CD4-positive, alpha-beta T cell treated with Interleukin-12 subunit alpha and Interleukin-12 subunit beta, for 1 hour (primary cell): ENCODE results near the gene PTGFRN.

Experiments used
- DNase-seq: peaks from one replicate; pipeline ENCODE4 v3.0.0-alpha.2; 2020

The PTGFRN gene

DNA sequence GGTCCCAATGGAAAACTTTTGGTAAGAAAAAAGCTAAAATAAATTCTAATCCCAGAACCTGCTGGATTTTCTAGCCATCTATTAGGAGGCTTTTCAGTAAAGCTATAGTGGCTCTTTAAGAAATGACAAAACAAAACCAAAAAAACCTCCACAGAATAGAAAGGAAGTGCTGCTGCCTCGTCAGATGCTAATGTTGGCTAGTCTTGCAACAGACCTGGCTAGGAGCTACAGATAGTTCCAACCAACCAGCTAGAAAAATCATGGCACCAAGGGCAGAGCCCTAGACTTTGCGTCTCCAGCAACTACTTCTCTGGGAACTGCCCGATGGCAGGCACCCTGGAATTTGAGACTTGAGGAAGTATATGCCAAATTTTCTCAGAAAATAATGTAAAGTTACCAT is 99.4 kb downstream of the PTGFRN start:
- DNase-seq: peak; percentile 17

GRCh38 chr1:117010310-117010969 is 100.7 kb downstream of the PTGFRN start:
- DNase-seq: no peak

GRCh38 chr1:117011334-117011733 is 101.6 kb downstream of the PTGFRN start:
- DNase-seq: no peak

GRCh38 chr1:117013309-117013858 is 103.7 kb downstream of the PTGFRN start:
- DNase-seq: no peak

- no peak for DNase-seq
These were observed 104.5 kb downstream of the PTGFRN start for GRCh38 chr1:117014209-117014608.

DNA sequence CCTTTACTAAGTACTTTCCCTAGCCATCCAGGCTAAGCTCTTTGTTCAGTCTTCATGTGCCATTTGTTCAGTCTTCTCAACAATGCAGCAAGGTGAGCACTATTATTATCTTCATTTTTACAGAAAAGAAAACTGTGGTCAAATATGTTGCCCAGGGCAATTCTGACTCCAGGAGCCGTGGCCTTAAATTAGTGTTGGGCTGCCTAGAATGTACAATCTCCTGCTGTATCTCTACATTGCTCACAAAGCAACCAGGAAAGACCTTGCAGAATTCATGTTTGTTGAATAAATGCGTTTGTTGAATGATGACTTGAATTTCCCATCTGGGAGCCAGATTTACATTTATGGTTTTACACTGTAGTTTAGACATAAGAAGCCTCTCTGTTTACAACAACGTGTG is 106.0 kb downstream of the PTGFRN start:
- no peak for DNase-seq

DNA sequence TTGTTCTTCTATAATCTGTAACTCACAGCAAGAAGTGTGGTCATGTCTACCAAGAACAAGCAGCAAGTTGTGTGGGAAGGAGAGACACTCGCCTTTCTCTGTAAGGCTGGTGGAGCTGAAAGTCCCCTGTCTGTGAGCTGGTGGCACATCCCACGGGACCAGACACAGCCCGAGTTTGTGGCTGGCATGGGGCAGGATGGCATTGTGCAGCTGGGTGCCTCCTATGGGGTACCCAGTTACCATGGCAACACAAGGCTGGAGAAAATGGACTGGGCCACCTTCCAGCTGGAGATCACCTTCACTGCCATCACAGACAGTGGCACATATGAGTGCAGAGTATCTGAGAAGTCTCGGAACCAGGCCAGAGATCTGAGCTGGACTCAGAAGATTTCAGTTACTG is 107.3 kb downstream of the PTGFRN start:
- no peak for DNase-seq

DNA sequence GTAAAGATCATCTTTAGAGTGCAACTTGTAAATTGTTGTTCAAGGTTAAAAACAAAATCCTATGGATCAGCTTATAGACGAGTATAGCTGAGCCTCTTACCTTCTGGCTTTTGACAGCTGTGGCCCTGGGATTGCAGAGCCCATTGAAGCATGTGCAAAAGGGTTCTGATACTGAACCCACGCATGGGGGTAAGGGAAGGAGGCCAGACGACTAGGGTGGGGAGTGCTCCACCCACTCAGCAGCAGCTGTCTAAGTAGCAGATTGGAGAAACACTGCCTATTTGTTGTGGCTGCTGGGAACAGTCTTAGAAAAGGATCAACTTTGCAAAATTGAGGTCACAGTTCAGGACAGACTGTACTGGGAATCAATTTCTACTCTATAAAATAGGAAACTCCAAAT is 107.9 kb downstream of the PTGFRN start:
- no peak for DNase-seq

- no peak for DNase-seq
These were observed 110.9 kb downstream of the PTGFRN start for GRCh38 chr1:117020526-117021156.

DNA sequence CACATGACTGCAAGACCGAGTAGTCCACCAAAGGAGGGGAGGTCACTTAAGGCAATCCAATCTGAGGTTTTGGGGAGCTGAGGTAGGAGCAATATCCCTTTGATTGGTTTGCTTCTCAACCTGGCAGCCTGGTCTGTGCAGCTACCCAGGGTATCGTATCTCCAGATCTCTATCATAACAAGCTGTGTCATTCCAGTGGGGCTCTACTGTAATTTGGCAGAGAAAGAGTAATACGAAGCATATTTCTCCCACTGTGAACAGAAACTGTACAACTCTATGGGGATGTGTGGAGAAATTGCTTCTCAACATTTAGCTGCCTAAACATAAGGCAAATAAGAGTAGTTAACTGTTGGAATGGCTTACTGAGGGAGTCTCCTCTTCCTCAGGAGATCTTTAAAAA is 112.4 kb downstream of the PTGFRN start:
- no peak for DNase-seq

DNA sequence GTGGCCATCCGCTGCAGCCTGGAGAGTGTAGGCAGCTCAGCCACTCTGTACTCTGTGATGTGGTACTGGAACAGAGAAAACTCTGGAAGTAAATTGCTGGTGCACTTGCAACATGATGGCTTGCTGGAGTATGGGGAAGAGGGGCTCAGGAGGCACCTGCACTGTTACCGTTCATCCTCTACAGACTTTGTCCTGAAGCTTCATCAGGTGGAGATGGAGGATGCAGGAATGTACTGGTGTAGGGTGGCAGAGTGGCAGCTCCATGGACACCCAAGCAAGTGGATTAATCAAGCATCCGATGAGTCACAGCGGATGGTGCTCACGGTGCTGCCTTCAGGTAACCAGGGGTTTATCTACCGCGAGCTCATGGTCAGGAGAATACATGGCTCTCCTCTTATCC is 115.9 kb downstream of the PTGFRN start:
- DNase-seq: no peak

DNA sequence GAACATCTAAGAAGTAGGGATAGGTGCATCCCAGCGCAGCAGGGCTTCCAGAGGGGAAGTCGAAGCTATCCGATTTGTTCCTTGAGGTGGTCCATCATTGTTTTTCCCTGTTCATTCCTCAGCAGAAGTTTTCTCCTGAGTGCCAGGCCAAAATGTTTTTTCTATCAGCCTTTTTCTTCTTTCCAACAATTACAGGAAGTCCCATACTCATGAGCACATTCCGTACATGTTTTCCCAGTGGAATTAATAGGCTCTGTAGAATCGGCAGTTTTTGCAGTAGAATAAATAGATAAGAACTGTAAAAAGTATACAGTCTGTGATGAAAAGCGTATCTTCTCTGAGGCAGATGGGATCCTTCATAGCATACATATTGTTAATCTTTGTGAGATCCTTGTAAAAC is 116.6 kb downstream of the PTGFRN start:
- no peak for DNase-seq

DNA sequence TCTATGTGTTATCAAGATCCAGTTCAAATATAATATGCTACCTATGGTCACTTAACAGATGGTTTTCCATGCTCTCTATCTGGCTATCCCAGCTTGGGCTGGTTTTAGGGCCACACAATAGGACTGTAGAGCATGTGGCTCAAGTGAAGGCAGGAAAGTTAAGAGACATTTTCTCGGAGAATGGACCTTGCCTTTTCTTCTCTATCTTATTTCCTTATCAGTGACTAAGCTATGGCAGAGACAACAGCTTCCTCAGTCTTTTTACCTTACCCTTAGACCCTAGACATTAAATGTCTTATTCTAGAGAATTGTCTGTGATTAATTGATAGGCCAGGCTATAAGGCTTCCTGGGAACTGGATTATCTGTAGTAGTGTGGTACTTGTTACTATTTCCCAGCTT is 120.0 kb downstream of the PTGFRN start:
- DNase-seq: no peak

- no peak for DNase-seq
These were observed 120.7 kb downstream of the PTGFRN start for GRCh38 chr1:117030271-117030877.

DNA sequence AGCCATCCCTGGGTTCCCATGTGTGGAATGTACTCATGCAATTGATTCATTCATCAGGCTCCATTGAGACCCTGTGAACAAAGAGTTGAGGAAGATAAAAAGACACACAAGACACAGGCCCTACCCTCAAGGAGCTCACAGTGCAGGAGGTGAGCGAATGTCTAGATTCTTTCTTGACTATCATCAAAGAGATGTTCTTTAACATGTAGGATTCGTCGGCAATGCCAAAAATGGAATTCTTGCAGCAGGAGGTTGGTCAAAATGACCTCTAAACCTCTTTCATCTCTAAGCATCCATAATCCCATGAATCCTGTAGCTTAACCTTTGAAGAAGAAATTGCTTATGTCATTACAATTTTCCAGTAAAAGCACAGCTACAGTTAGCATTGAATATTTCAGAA is 122.5 kb downstream of the PTGFRN start:
- no peak for DNase-seq

- DNase-seq: no peak
These were observed 123.2 kb downstream of the PTGFRN start for GRCh38 chr1:117032681-117033539.

DNA sequence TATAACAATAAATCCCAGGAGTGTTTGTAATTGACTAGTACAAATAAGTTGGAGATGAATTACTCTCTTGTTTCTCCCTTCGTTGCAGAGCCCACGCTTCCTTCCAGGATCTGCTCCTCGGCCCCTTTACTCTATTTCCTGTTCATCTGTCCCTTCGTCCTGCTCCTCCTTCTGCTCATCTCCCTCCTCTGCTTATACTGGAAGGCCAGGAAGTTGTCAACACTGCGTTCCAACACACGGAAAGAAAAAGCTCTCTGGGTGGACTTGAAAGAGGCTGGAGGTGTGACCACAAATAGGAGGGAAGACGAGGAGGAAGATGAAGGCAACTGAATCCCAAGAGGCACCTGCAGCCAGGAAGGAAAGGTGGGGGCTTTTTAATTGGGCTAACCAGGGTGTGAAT is 124.1 kb downstream of the PTGFRN start:
- DNase-seq: no peak

GRCh38 chr1:117034791-117035290 is 125.1 kb downstream of the PTGFRN start:
- no peak for DNase-seq

DNA sequence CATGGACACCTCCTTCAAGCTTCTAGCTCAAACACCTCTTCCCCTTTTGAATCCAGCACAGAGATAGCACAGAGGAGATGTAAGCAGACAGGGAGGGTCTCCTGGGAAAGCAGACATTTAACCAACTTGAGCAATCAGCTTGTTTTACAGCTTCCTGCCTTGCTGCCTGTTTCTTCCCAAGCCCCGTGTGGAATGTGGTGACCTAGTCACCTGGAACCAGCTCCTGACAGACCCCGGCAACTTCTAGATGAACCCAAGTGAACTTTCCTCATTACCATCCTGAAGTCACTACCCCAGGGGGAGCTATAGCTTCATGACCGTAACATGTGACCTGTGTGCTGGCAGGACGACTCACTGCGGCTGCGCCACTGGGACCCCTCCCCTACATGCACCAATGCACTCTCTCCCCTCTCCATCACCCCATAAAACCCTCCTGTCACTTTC is 126.3 kb downstream of the PTGFRN start:
- no peak for DNase-seq

DNA sequence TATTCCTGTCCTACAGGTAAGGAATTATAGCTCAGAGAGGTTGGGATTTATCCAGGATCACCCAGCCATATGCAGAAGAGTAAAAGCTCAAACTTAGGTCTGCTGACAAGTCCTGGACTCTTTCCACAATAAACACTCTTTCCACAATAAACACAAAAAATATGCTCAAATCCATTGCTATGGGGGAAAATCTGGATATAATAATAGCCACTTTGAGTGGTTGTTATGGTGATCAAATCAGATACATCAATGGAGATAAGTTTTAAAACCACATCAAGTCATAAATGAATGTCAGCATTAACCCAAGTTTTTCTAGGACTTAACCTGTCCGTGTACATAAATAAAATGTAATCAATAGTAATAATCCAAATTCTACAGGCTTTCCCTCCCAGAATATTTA is 128.1 kb downstream of the PTGFRN start:
- no peak for DNase-seq

GRCh38 chr1:117038236-117038635 is 128.5 kb downstream of the PTGFRN start:
- no peak for DNase-seq
